HepG2 (cell line): Measurements from ENCODE around the gene PDK2. TPM values are rescaled to one million over a fixed set of nuclear protein-coding genes. Genes with fewer than 3 reads are reported as not detected.

Source experiments
- ATF1 ChIP-seq: IDR thresholded peaks from 2 replicates; pipeline ENCODE4 v1.6.1; 2016; ENCODE audit warnings: mild to moderate bottlenecking, control low read depth
- CBX2 ChIP-seq, 2 experiments: fragments of 200-600 bp in 1 of 2; sonication (generic); formaldehyde crosslinking in 1 of 2; IDR thresholded peaks; 2 replicates each; pipeline versions ENCODE4 v1.7.0 to v1.8.1; 2018 to 2022; ENCODE audit warnings: low read depth in 2 of 2, low read length in 1 of 2, mild to moderate bottlenecking in 1 of 2, missing genetic modification reagents in 1 of 2
- HDAC6 ChIP-seq: fragments of 200-600 bp; sonication (generic); IDR thresholded peaks from 2 replicates; pipeline ENCODE4 v1.7.0; 2017; ENCODE audit warnings: mild to moderate bottlenecking, antibody characterized with exemption, low read length, low read depth
- KLF9 ChIP-seq: IDR thresholded peaks from 2 replicates; pipeline ENCODE4 v1.6.1; 2016; ENCODE audit warnings: low read depth
- PRPF4 ChIP-seq: fragments of 200-400 bp; formaldehyde crosslinking; IDR thresholded peaks from 2 replicates; pipeline ENCODE4 v1.6.1; 2016; ENCODE audit warnings: low read length, low read depth; ENCODE audit not compliant: poor library complexity, severe bottlenecking
- REXO4 ChIP-seq: sonication (generic); formaldehyde crosslinking; IDR thresholded peaks from 2 replicates; pipeline ENCODE4 v1.8.0; 2022; ENCODE audit warnings: missing genetic modification reagents, mild to moderate bottlenecking, borderline replicate concordance
- SMAD3 ChIP-seq: sonication (generic); formaldehyde crosslinking; IDR thresholded peaks from 2 replicates; pipeline ENCODE4 v1.4.0; 2020; ENCODE audit warnings: missing genetic modification reagents
- SP140L ChIP-seq: sonication (generic); formaldehyde crosslinking; IDR thresholded peaks from 2 replicates; pipeline ENCODE4 v1.4.0; 2020; ENCODE audit warnings: missing genetic modification reagents, borderline replicate concordance
- SP5 ChIP-seq: IDR thresholded peaks from 2 replicates; pipeline ENCODE4 v1.6.1; 2016; ENCODE audit warnings: low read depth, borderline replicate concordance
- SYNCRIP ChIP-seq: fragments of 200-400 bp; formaldehyde crosslinking; IDR thresholded peaks from 2 replicates; pipeline ENCODE4 v1.6.1; 2018; ENCODE audit warnings: mild to moderate bottlenecking, low read depth, low read length; ENCODE audit not compliant: insufficient read depth
- ZBTB7B ChIP-seq: sonication (generic); formaldehyde crosslinking; IDR thresholded peaks from 2 replicates; pipeline ENCODE4 v1.4.0; 2020; ENCODE audit warnings: missing genetic modification reagents
- ZFP36L2 ChIP-seq: sonication (generic); formaldehyde crosslinking; IDR thresholded peaks from 2 replicates; pipeline ENCODE4 v1.4.0; 2020; ENCODE audit warnings: missing genetic modification reagents
- ZNF253 ChIP-seq: sonication (generic); formaldehyde crosslinking; IDR thresholded peaks from 2 replicates; pipeline ENCODE4 v1.8.0; 2022; ENCODE audit warnings: mild to moderate bottlenecking, missing genetic modification reagents, borderline replicate concordance
- ZNF296 ChIP-seq: sonication (generic); formaldehyde crosslinking; conservative IDR thresholded peaks from 2 replicates; pipeline ENCODE4 v1.5.0; 2020; ENCODE audit warnings: mild to moderate bottlenecking, missing genetic modification reagents
- ZNF556 ChIP-seq: sonication (generic); formaldehyde crosslinking; IDR thresholded peaks from 2 replicates; pipeline ENCODE4 v1.4.0; 2020; ENCODE audit warnings: mild to moderate bottlenecking, missing genetic modification reagents, borderline replicate concordance
- polyA plus RNA-seq, 8 experiments: library from polyadenylated mRNA; depleted of rRNA in 3 of 8; stranded (reverse) in 7 of 8; unstranded in 1 of 8; fragments of >200 nt; fragmentation: Illumina TruSeq in 4 of 8; extraction: Trizol in 4 of 8; gene quantifications; 2 replicates each; pipeline versions ENCODE4 v1.2.1 to v1.2.3, GENCODE V29; 2011 to 2016; ENCODE audit warnings: low read depth in 4 of 8, missing spikeins in 1 of 8, mixed read lengths in 1 of 8; ENCODE audit not compliant: insufficient read depth in 1 of 8
- total RNA-seq, 5 experiments: library from RNA; depleted of rRNA; stranded (reverse); fragments of >200 nt; fragmentation: Illumina TruSeq; extraction: Trizol; gene quantifications; 2 replicates each; pipeline ENCODE4 v1.2.3, GENCODE V29; 2016; ENCODE audit warnings: low read depth in 1 of 5
- TF ChIP-seq, protein P1 (sequence below): sonication (generic); formaldehyde crosslinking; IDR thresholded peaks from 2 replicates; pipeline ENCODE4 v1.5.1; 2020; ENCODE audit warnings: missing genetic modification reagents, mild to moderate bottlenecking, borderline replicate concordance
- TF ChIP-seq, protein P2 (sequence below): sonication (generic); formaldehyde crosslinking; IDR thresholded peaks from 2 replicates; pipeline ENCODE4 v1.5.1; 2020; ENCODE audit warnings: missing genetic modification reagents, mild to moderate bottlenecking, borderline replicate concordance
- TF ChIP-seq, protein P3 (sequence below): sonication (generic); formaldehyde crosslinking; IDR thresholded peaks from 2 replicates; pipeline ENCODE4 v1.9.0; 2021; ENCODE audit warnings: missing genetic modification reagents, borderline replicate concordance
- TF ChIP-seq, protein P4 (sequence below): sonication (generic); formaldehyde crosslinking; IDR thresholded peaks from 2 replicates; pipeline ENCODE4 v1.8.0; 2022; ENCODE audit warnings: missing genetic modification reagents, low read depth, mild to moderate bottlenecking, borderline replicate concordance
- TF ChIP-seq, protein P5 (sequence below): sonication (generic); formaldehyde crosslinking; IDR thresholded peaks from 2 replicates; pipeline ENCODE4 v1.8.0; 2022; ENCODE audit warnings: missing genetic modification reagents, mild to moderate bottlenecking, borderline replicate concordance

Gene PDK2
- total and polyA plus RNA-seq, 2 of the 13 experiments (the other 11 are each of a cell fraction or from before 2014, with no cell fraction given), result 18.5 to 59.7 TPM

DNA sequence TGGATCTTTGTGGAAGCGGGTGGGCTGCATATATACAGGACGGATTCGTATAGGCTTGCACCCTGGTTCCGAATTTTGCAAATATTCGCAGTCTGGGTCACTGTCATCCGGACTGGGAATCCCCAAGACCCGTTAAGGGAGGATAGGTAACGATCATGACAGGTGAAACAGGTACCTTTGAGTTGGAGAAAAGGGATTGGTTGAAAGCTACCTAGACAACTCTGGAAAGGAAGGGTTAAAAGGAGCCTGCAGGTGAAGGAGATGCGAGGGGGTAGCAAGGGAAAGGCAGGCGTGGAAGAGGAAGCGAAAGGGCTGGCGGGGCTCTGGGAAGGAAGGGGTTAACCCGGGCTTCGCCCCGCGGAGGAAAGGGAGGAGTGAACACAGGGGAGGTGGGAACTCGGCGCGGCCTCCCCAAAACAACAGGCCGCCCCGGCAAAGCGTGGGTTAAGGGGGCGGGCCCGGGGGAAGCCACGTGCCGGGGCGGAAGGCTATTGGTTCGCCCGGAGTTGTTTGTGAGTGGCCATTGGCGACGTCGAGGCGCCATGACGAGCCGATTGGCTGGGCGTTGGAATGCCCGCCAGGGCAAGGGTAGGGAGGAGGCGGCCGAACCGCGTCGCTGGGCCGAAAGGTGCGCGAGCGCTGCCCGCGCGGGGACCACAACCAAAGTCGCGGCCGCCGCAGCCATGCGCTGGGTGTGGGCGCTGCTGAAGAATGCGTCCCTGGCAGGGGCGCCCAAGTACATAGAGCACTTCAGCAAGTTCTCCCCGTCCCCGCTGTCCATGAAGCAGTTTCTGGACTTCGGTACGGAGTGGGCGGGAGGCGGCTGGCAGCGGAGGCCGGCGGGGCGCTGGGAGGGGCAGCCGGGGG, at the start of gene PDK2 (continued):
- TF ChIP-seq ZNF253 (0 out of 2 replicates have a peak, but pooled peaks have one; percentile 11), KLF9 (peak; percentile 82; the same call in 1 of the 2 replicates), ATF1 (CRISPR knock-in tag) (peak; percentile 74; the same call in 1 of the 2 replicates), ZNF296 (CRISPR knock-in tag) (no peak), SMAD3 (CRISPR knock-in tag) (peak; percentile 71; the same call in 1 of the 2 replicates), SP5 (peak; percentile 61), SYNCRIP (no peak), SP140L (CRISPR knock-in tag) (no peak; the same call in 1 of the 2 replicates), REXO4 (CRISPR knock-in tag) (no peak; the same call in 1 of the 2 replicates), CBX2 (IDR thresholded peaks at IDR 0.05; ENCODE audit: low read depth, low read length) (no peak), CBX2 (CRISPR knock-in tag; IDR thresholded peaks at IDR 0.05; ENCODE audit: low read depth) (no peak), PRPF4 (no peak), ZNF556 (CRISPR knock-in tag) (peak; percentile 74), HDAC6 (no peak), ZBTB7B (CRISPR knock-in tag) (peak; percentile 74), ZFP36L2 (CRISPR knock-in tag) (no peak)
- TF ChIP-seq, protein P1, sequence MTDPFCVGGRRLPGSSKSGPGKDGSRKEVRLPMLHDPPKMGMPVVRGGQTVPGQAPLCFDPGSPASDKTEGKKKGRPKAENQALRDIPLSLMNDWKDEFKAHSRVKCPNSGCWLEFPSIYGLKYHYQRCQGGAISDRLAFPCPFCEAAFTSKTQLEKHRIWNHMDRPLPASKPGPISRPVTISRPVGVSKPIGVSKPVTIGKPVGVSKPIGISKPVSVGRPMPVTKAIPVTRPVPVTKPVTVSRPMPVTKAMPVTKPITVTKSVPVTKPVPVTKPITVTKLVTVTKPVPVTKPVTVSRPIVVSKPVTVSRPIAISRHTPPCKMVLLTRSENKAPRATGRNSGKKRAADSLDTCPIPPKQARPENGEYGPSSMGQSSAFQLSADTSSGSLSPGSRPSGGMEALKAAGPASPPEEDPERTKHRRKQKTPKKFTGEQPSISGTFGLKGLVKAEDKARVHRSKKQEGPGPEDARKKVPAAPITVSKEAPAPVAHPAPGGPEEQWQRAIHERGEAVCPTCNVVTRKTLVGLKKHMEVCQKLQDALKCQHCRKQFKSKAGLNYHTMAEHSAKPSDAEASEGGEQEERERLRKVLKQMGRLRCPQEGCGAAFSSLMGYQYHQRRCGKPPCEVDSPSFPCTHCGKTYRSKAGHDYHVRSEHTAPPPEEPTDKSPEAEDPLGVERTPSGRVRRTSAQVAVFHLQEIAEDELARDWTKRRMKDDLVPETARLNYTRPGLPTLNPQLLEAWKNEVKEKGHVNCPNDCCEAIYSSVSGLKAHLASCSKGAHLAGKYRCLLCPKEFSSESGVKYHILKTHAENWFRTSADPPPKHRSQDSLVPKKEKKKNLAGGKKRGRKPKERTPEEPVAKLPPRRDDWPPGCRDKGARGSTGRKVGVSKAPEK (CRISPR knock-in tag), result no peak
- TF ChIP-seq, protein P2, sequence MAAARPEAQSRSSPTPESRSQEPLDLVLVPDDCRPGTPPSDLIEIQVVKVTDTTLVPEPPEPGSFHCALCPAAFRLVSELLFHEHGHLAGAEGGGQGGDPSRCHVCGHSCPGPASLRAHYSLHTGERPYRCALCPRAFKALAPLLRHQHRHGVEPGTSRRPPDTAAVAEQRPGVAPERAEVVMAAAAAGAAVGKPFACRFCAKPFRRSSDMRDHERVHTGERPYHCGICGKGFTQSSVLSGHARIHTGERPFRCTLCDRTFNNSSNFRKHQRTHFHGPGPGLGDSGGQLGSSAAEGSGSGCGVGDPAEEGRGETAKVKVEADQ, result peak; percentile 46; the same call in 1 of the 2 replicates
- TF ChIP-seq, protein P3, sequence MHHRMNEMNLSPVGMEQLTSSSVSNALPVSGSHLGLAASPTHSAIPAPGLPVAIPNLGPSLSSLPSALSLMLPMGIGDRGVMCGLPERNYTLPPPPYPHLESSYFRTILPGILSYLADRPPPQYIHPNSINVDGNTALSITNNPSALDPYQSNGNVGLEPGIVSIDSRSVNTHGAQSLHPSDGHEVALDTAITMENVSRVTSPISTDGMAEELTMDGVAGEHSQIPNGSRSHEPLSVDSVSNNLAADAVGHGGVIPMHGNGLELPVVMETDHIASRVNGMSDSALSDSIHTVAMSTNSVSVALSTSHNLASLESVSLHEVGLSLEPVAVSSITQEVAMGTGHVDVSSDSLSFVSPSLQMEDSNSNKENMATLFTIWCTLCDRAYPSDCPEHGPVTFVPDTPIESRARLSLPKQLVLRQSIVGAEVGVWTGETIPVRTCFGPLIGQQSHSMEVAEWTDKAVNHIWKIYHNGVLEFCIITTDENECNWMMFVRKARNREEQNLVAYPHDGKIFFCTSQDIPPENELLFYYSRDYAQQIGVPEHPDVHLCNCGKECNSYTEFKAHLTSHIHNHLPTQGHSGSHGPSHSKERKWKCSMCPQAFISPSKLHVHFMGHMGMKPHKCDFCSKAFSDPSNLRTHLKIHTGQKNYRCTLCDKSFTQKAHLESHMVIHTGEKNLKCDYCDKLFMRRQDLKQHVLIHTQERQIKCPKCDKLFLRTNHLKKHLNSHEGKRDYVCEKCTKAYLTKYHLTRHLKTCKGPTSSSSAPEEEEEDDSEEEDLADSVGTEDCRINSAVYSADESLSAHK (CRISPR knock-in tag), result no peak
- TF ChIP-seq, protein P4, sequence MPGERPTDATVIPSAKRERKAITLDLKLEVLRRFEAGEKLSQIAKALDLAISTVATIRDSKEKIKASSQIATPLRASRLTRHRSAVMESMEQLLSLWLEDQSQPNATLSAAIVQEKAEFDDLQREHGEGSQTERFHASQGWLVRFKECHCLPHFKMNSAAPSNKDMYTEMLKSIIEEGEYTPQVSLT (CRISPR knock-in tag), result no peak
- TF ChIP-seq, protein P5, sequence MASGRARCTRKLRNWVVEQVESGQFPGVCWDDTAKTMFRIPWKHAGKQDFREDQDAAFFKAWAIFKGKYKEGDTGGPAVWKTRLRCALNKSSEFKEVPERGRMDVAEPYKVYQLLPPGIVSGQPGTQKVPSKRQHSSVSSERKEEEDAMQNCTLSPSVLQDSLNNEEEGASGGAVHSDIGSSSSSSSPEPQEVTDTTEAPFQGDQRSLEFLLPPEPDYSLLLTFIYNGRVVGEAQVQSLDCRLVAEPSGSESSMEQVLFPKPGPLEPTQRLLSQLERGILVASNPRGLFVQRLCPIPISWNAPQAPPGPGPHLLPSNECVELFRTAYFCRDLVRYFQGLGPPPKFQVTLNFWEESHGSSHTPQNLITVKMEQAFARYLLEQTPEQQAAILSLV, result peak; percentile 79; the same call in 1 of the 2 replicates
